GM19397 (cell line): ENCODE measurements around the gene AMOTL2.

Experiments
- ATAC-seq: cut with Tn5 transposase; IDR thresholded peaks from one replicate; pipeline ENCODE4 v1.9.1; 2021; ENCODE audit warnings: mild to moderate bottlenecking, moderate library complexity; ENCODE audit not compliant: unreplicated experiment

The AMOTL2 gene

GRCh38 chr3:134380249-134380648 is 6.0 kb upstream of the AMOTL2 start:
- ATAC-seq, result no peak

- no peak for ATAC-seq
Measured at GRCh38 chr3:134378818-134379217, 4.6 kb upstream of the AMOTL2 start.

- no peak for ATAC-seq
Measured at GRCh38 chr3:134378384-134378783, 4.1 kb upstream of the AMOTL2 start.

- ATAC-seq, result no peak
Measured at GRCh38 chr3:134377896-134378295, 3.6 kb upstream of the AMOTL2 start.

- ATAC-seq, result no peak
Measured at GRCh38 chr3:134376786-134377426, 2.7 kb upstream of the AMOTL2 start.

- ATAC-seq, result no peak
Measured at GRCh38 chr3:134376385-134376765, 2.1 kb upstream of the AMOTL2 start.

GRCh38 chr3:134375582-134376384 is 1.5 kb upstream of the AMOTL2 start:
- no peak for ATAC-seq

GRCh38 chr3:134374791-134375581 is 739 bp upstream of the AMOTL2 start:
- no peak for ATAC-seq

- no peak for ATAC-seq
Measured at GRCh38 chr3:134373271-134374104, 759 bp downstream of the AMOTL2 start.

- no peak for ATAC-seq
Measured at GRCh38 chr3:134372396-134373270, 1.6 kb downstream of the AMOTL2 start.

GRCh38 chr3:134371542-134372324 is 2.5 kb downstream of the AMOTL2 start:
- ATAC-seq, result no peak

GRCh38 chr3:134370611-134371531 is 3.4 kb downstream of the AMOTL2 start:
- ATAC-seq, result no peak

GRCh38 chr3:134369861-134370596 is 4.2 kb downstream of the AMOTL2 start:
- ATAC-seq, result no peak

- ATAC-seq, result no peak
Measured at GRCh38 chr3:134369231-134369741, 5.0 kb downstream of the AMOTL2 start.

- ATAC-seq, result no peak
Measured at GRCh38 chr3:134368751-134369105, 5.5 kb downstream of the AMOTL2 start.

- ATAC-seq, result no peak
Measured at GRCh38 chr3:134367869-134368750, 6.1 kb downstream of the AMOTL2 start.
